ENCODE results near the gene CTNNA2.

CTNNA2 gene

GRCh38 chr2:80299661-80300060, 786.8 kb downstream of the CTNNA2 start:
- peak overlapping the region; percentile 55 to 76 (median 65) for H3K27ac Mint-ChIP-seq

GRCh38 chr2:80300346-80300745, 787.5 kb downstream of the CTNNA2 start:
- peak overlapping the region; percentile 49 to 76 (median 54) for H3K27ac Mint-ChIP-seq
- H3K36me3 Mint-ChIP-seq (ENCODE audit: low read depth), result peaks cover 4% of the 10 kb centered on the region
- H3K9me3 Mint-ChIP-seq, result no peaks in the 10 kb centered on the region
- H3K4me3 Mint-ChIP-seq, result peak overlapping the region; percentile 86 to 89 (median 88)
- H3K4me1 Mint-ChIP-seq, result peaks cover 15% of the 10 kb centered on the region
- TF ChIP-seq CTCF (IDR thresholded peaks at IDR 0.05; ENCODE audit: unreplicated experiment in 3 of 3), result no peak
- H3K27me3 Mint-ChIP-seq (ENCODE audit: low read depth), result peaks cover 75% of the 10 kb centered on the region

More at GRCh38 chr2:80299661-80300060, 786.8 kb downstream of the CTNNA2 start:
- Mint-ChIP-seq H3K36me3 (ENCODE audit: low read depth) (peaks cover 4% of the 10 kb centered on the region), H3K4me1 (peaks cover 10% of the 10 kb centered on the region), H3K9me3 (no peaks in the 10 kb centered on the region), H3K4me3 (peak overlapping the region; percentile 42 to 88 (median 69)), H3K27me3 (ENCODE audit: low read depth) (peaks cover 69% of the 10 kb centered on the region)
- TF ChIP-seq CTCF (IDR thresholded peaks at IDR 0.05; ENCODE audit: unreplicated experiment in 3 of 3), result no peak

- Mint-ChIP-seq H3K4me1 (peaks cover 15% of the 10 kb centered on the region), H3K27me3 (ENCODE audit: low read depth) (peaks cover 81% of the 10 kb centered on the region)
Measured at GRCh38 chr2:80300954-80301353, 788.1 kb downstream of the CTNNA2 start.

GRCh38 chr2:80302001-80302313, 789.1 kb downstream of the CTNNA2 start:
- peaks cover 4% of the 10 kb centered on the region for H3K36me3 Mint-ChIP-seq (ENCODE audit: low read depth)
- peak overlapping the region; percentile 86 to 89 (median 88) for H3K4me3 Mint-ChIP-seq
- TF ChIP-seq CTCF (IDR thresholded peaks at IDR 0.05; ENCODE audit: unreplicated experiment in 3 of 3), result no peak
- H3K27me3 Mint-ChIP-seq (ENCODE audit: low read depth), result peaks cover 85% of the 10 kb centered on the region
- peaks cover 15% of the 10 kb centered on the region for H3K4me1 Mint-ChIP-seq
- peak overlapping the region; percentile 54 to 76 (median 67) for H3K27ac Mint-ChIP-seq
- H3K9me3 Mint-ChIP-seq, result no peaks in the 10 kb centered on the region

More at GRCh38 chr2:80300954-80301353, 788.1 kb downstream of the CTNNA2 start:
- Mint-ChIP-seq H3K9me3 (no peaks in the 10 kb centered on the region), H3K27ac (peak overlapping the region; percentile 49 to 76 (median 54)), H3K36me3 (ENCODE audit: low read depth) (peaks cover 4% of the 10 kb centered on the region), H3K4me3 (peak overlapping the region; percentile 86 to 89 (median 88))
- no peak for TF ChIP-seq CTCF (IDR thresholded peaks at IDR 0.05; ENCODE audit: unreplicated experiment in 3 of 3)

GRCh38 chr2:80302314-80303005, 789.6 kb downstream of the CTNNA2 start:
- Mint-ChIP-seq H3K4me1 (peaks cover 15% of the 10 kb centered on the region), H3K9me3 (no peaks in the 10 kb centered on the region), H3K27me3 (ENCODE audit: low read depth) (peaks cover 80% of the 10 kb centered on the region), H3K27ac (peak overlapping the region; percentile 54 to 84 (median 83)), H3K4me3 (peak overlapping the region; percentile 89 to 93 (median 89)), H3K36me3 (ENCODE audit: low read depth) (peaks cover 4% of the 10 kb centered on the region)
- TF ChIP-seq CTCF (IDR thresholded peaks at IDR 0.05; ENCODE audit: unreplicated experiment in 3 of 3), result no peak

All from nephron (organoid).